Stimulated activated CD4-positive, alpha-beta T cell treated with anti-CD3 and anti-CD28 coated beads, Interleukin-1b, Interleukin-23, amount 100 ng/mL, for 48 hours (primary cell): Measurements from ENCODE around the gene GIMAP1.
"Not testable (repeated sequence)": the region's sequence is repeated elsewhere in the genome, so short reads cannot be mapped to it uniquely, and the experiment has no call there.

Source experiments
- DNase-seq: peaks from one replicate; pipeline ENCODE4 v3.0.0-alpha.2; 2020

The GIMAP1 gene

GRCh38 chr7:150716368-150716767, at the start of gene GIMAP1:
TSS of gene GIMAP1 (plus strand) at chr7:150716613. CDS start at chr7:150719048, 2,435 bp downstream.
- peak; percentile 65 for DNase-seq

GRCh38 chr7:150668472-150668911, 47.9 kb upstream of the GIMAP1 start:
- DNase-seq, result peak; percentile 67

- DNase-seq, result no peak
Measured at GRCh38 chr7:150668977-150669376, 47.4 kb upstream of the GIMAP1 start.

GRCh38 chr7:150671798-150672585, 44.4 kb upstream of the GIMAP1 start:
- not testable (repeated sequence) for DNase-seq

GRCh38 chr7:150675714-150676113, 40.7 kb upstream of the GIMAP1 start:
- DNase-seq, result no peak

GRCh38 chr7:150676276-150676675, 40.1 kb upstream of the GIMAP1 start:
- DNase-seq, result not testable (repeated sequence)

GRCh38 chr7:150676854-150677253, 39.6 kb upstream of the GIMAP1 start:
- DNase-seq, result not testable (repeated sequence)

GRCh38 chr7:150678601-150679000, 37.8 kb upstream of the GIMAP1 start:
- DNase-seq, result peak; percentile 52

GRCh38 chr7:150680364-150680763, 36.0 kb upstream of the GIMAP1 start:
- DNase-seq, result not testable (repeated sequence)

- no peak for DNase-seq
Measured at GRCh38 chr7:150685219-150686029, 31.0 kb upstream of the GIMAP1 start, which contains the start of gene GIMAP2. TSS of gene GIMAP2 (plus strand) at chr7:150685706. CDS start at chr7:150687060, 1,354 bp downstream.

- no peak for DNase-seq
Measured at GRCh38 chr7:150686030-150686631, 30.3 kb upstream of the GIMAP1 start.

GRCh38 chr7:150688630-150689029, 27.8 kb upstream of the GIMAP1 start:
- DNase-seq, result no peak

- no peak for DNase-seq
Measured at GRCh38 chr7:150695654-150696053, 20.8 kb upstream of the GIMAP1 start.

GRCh38 chr7:150703209-150703608, 13.2 kb upstream of the GIMAP1 start:
- no peak for DNase-seq

GRCh38 chr7:150715293-150715692, 1.1 kb upstream of the GIMAP1 start:
- DNase-seq, result peak; percentile 45

GRCh38 chr7:150715738-150716137, 675 bp upstream of the GIMAP1 start:
- DNase-seq, result no peak

- no peak for DNase-seq
Measured at GRCh38 chr7:150716939-150717338, 526 bp downstream of the GIMAP1 start.

- no peak for DNase-seq
Measured at GRCh38 chr7:150717814-150718420, 1.5 kb downstream of the GIMAP1 start.

- no peak for DNase-seq
Measured at GRCh38 chr7:150719436-150719835, 3.0 kb downstream of the GIMAP1 start.

GRCh38 chr7:150719960-150720891, 3.8 kb downstream of the GIMAP1 start:
- no peak for DNase-seq

- DNase-seq, result no peak
Measured at GRCh38 chr7:150721970-150722373, 5.6 kb downstream of the GIMAP1 start.
